Left lung (tissue), 10 donors: ENCODE data around the gene DNAJC12. TPM values are rescaled to one million over a fixed set of nuclear protein-coding genes. Genes with fewer than 3 reads are reported as not detected.

Experiments
- ATAC-seq: fragments of 200-7000 bp; cut with Tn5 transposase; one replicate; pipeline ENCODE4 v1.9.1; 2020; ENCODE audit warnings: moderate library complexity
- DNase-seq, 4 donors: peaks; one replicate each; pipeline ENCODE4 v3.0.0-alpha.2; 2013 to 2020
- H3K27ac ChIP-seq, 2 donors: fragments of 200-600 bp; sonication (generic) in 1 of 2; one replicate each; pipeline versions ENCODE4 v1.5.0 to v1.8.0; 2020 to 2021
- H3K27me3 ChIP-seq, 2 donors: fragments of 200-600 bp; sonication (generic) in 1 of 2; one replicate each; pipeline versions ENCODE4 v1.5.0 to v1.8.0; 2020 to 2021
- H3K36me3 ChIP-seq, 2 donors: fragments of 200-600 bp; sonication (generic) in 1 of 2; one replicate each; pipeline versions ENCODE4 v1.5.0 to v1.8.0; 2020 to 2021
- H3K4me1 ChIP-seq, 2 donors: fragments of 200-600 bp; one replicate each; pipeline ENCODE4 v1.8.0; 2021
- H3K4me3 ChIP-seq, 2 donors: fragments of 200-600 bp; sonication (generic) in 1 of 2; one replicate each; pipeline versions ENCODE4 v1.5.0 to v1.8.0; 2020 to 2021; ENCODE audit warnings: mild to moderate bottlenecking in 1 of 2
- H3K9me3 ChIP-seq, 2 donors: fragments of 200-600 bp; sonication (generic) in 1 of 2; one replicate each; pipeline versions ENCODE4 v1.5.0 to v1.8.0; 2020 to 2021
- intact Hi-C, 2 donors: fragments of 100-400 bp; cut with DNase I; formaldehyde crosslinking; loops; one replicate each; pipeline versions ENCODE4 v1.11.2 to v1.14.2; 2022
- polyA plus RNA-seq, 6 donors: library from polyadenylated mRNA; unstranded; fragments of 120-200 nt; gene quantifications; one replicate each; pipeline ENCODE4 v1.2.1, GENCODE V29; 2013; ENCODE audit not compliant: insufficient read length in 6 of 6
- total RNA-seq, 2 donors: library from RNA; stranded (reverse); fragmentation: NEBNext Ultra II Directional; extraction: Animal tissue kit (Norgen Biotek cat#: 25700); gene quantifications; one replicate each; pipeline ENCODE4 v1.2.1, GENCODE V29; 2021
- TF ChIP-seq, protein P1 (sequence below), 2 donors: fragments of 200-600 bp; sonication (generic) in 1 of 2; IDR thresholded peaks; one replicate each; pipeline versions ENCODE4 v1.5.0 to v1.8.0; 2021; ENCODE audit warnings: antibody characterized with exemption in 2 of 2
- donor health status: DM: no; HTN: yes; CAD: no.
- donor health status: DM: no; HTN: no; CAD: no.

The DNAJC12 gene
- total and polyA plus RNA-seq, 8 donors: 2.4 to 9.0 (median 7.4) TPM

DNA sequence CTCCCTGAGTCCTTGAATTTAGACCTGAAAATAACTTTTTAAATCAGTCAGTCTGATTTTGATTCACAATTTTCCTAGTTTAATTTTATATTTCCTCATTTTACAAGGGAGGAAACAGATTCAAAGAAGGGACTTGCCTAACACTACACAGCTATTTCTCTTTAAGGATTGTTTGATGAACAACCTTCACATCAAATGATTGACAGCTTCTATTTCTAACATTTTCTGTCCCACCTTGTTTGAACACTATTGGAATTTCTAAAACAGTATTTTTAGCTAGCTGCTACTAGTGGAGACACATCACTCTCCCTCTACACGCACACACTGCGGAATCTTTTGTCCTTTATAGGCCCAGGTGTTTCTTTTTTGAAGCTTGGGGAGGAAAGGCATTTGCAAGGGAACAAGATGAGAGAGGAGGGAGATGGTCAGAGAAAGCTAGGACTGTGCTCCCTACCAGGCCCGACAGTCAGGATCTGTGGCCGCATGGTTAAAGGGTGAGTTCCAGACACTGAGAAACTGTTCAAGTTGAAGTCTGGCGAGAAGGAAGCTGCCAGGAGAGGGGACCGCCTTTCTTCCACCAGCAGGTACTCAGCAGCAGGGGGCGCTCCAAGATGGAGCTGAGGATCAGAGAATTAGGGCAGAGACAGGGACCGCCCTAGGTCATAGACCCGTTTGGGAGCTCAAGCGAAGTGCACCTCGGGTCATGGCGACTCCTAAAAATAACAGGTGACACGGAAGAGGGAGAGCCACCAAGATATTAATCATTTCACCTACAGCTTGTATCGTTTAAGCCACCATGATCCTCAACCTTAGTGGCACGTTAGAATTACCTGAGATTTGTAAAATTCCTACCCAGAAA is 49.7 kb downstream of the DNAJC12 start:
- H3K4me3 ChIP-seq: no peak overlapping the region
- H3K36me3 ChIP-seq: no peaks in the 10 kb centered on the region
- DNase-seq: peak in 2 of 4 donors; percentile 56 to 79
- H3K9me3 ChIP-seq: no peaks in the 10 kb centered on the region
- peak; percentile 65 for ATAC-seq
- H3K27me3 ChIP-seq: no peaks in the 10 kb centered on the region
- no peaks in the 10 kb centered on the region for H3K4me1 ChIP-seq
- intact Hi-C loops: no loop called here
- H3K27ac ChIP-seq: no peak overlapping the region
- TF ChIP-seq, protein P1, sequence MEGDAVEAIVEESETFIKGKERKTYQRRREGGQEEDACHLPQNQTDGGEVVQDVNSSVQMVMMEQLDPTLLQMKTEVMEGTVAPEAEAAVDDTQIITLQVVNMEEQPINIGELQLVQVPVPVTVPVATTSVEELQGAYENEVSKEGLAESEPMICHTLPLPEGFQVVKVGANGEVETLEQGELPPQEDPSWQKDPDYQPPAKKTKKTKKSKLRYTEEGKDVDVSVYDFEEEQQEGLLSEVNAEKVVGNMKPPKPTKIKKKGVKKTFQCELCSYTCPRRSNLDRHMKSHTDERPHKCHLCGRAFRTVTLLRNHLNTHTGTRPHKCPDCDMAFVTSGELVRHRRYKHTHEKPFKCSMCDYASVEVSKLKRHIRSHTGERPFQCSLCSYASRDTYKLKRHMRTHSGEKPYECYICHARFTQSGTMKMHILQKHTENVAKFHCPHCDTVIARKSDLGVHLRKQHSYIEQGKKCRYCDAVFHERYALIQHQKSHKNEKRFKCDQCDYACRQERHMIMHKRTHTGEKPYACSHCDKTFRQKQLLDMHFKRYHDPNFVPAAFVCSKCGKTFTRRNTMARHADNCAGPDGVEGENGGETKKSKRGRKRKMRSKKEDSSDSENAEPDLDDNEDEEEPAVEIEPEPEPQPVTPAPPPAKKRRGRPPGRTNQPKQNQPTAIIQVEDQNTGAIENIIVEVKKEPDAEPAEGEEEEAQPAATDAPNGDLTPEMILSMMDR (IDR thresholded peaks at IDR 0.05): peak; percentile 35 to 62

DNA sequence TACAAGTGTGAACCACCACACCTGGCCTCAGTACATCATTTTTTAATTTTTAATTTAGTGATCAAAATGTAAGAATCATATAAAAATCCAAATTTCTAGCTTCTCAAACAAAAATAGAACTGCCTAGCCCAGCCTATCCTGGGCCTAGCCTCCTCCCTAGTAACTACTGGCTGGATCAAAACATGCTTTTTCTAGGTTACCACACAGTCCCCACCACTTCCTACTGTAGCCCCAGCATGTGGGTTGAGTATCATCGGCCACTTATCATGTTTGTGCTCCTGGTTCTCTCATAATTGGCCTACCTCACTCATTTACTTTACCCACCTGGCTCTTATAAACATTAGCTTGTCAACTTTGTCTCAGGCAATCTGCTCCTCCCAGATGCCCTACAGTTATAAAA is 52.9 kb downstream of the DNAJC12 start:
- Histone ChIP-seq H3K9me3 (no peaks in the 10 kb centered on the region), H3K27me3 (no peaks in the 10 kb centered on the region), H3K4me1 (no peaks in the 10 kb centered on the region), H3K27ac (no peak overlapping the region), H3K4me3 (no peak overlapping the region), H3K36me3 (no peaks in the 10 kb centered on the region)
- ATAC-seq: no peak
- TF ChIP-seq, protein P1 (IDR thresholded peaks at IDR 0.05): no peak
- no peak for DNase-seq
- intact Hi-C loops: no loop called here

DNA sequence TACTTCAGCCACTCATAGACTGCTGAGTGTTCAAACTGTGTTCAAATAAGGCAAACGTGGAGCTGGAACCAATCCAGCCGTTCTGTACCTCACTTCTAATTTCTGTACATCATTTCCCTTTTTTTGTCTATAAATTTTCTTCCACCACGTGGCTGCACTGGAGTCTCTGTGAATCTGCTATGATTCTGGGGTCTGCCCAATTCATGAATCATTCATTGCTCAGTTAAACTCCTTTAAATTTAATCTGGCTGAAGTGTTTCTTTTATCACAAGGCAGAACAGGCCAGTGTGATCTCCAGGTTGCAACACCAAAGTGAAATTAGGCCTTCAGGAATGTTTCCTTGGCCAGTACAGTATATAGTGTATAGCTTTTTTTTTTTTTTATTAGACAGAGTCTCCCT is 53.5 kb downstream of the DNAJC12 start:
- peak; percentile 29 for ATAC-seq
- Histone ChIP-seq H3K27me3 (no peaks in the 10 kb centered on the region), H3K4me3 (no peak overlapping the region), H3K9me3 (no peaks in the 10 kb centered on the region), H3K36me3 (no peaks in the 10 kb centered on the region), H3K4me1 (no peaks in the 10 kb centered on the region), H3K27ac (no peak overlapping the region)
- DNase-seq: no peak
- intact Hi-C loops: no loop called here
- TF ChIP-seq, protein P1 (IDR thresholded peaks at IDR 0.05): no peak

DNA sequence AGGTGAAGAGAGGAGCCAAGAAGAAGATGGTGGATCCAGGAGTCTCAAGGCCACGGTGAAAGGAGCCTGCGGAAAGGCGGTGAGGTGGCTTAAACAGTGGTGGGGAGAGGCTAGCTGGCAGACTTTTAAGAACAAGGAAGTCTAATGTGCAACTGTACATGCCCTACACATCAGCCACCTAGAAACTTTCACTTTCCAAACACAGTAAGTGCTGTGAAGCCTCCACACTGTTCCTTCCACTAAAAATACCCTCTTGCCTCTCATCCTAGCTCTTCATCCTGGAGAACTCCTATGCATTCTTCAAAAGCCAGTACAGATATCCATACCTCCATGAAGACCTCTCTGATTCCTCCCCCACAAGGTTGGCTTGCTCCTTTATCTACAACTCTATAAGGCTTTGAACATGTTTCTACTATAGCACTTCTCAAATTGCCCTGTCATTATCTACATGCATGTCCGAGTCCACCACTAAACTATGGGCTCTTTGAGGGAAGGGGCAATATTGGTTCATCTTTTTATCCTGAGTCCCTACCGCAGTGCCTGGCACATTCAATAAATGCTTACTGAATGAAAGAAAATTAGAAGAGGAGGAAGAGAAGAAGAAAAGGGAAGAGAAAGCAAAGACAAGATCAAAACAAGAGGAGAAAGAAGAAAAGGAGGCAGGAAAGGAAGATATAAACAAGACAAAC is 54.2 kb downstream of the DNAJC12 start:
- Histone ChIP-seq H3K9me3 (no peaks in the 10 kb centered on the region), H3K36me3 (no peaks in the 10 kb centered on the region), H3K27me3 (no peaks in the 10 kb centered on the region), H3K27ac (no peak overlapping the region), H3K4me3 (no peak overlapping the region), H3K4me1 (no peaks in the 10 kb centered on the region)
- TF ChIP-seq, protein P1 (IDR thresholded peaks at IDR 0.05): no peak
- intact Hi-C loops: no loop called here
- ATAC-seq: peak; percentile 23
- no peak for DNase-seq

DNA sequence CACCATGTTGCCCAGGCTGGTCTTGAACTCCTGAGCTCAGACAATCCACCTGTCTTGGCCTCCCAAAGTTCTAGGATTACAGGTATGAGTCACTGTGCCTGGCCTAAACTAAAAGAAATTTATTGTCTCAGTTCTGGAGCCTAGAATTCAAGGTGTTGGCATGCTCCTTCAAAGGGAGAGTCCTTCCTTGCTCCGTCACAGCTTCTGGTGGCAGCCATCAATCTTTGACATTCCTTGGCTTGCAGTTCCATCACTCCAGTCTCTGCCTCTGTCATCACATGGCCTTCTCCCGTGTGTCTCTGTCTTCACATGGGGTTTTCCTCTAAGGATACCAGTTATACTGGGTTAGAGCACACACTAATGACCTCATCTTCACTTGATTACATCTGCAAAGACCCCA is 55.5 kb downstream of the DNAJC12 start:
- Histone ChIP-seq H3K4me3 (no peak overlapping the region), H3K27me3 (no peaks in the 10 kb centered on the region), H3K36me3 (no peaks in the 10 kb centered on the region), H3K27ac (no peak overlapping the region), H3K9me3 (no peaks in the 10 kb centered on the region), H3K4me1 (no peaks in the 10 kb centered on the region)
- no peak for DNase-seq
- TF ChIP-seq, protein P1 (IDR thresholded peaks at IDR 0.05): no peak
- intact Hi-C loops: no loop called here
- no peak for ATAC-seq
